ENCODE data around the gene GRK3.

DNA sequence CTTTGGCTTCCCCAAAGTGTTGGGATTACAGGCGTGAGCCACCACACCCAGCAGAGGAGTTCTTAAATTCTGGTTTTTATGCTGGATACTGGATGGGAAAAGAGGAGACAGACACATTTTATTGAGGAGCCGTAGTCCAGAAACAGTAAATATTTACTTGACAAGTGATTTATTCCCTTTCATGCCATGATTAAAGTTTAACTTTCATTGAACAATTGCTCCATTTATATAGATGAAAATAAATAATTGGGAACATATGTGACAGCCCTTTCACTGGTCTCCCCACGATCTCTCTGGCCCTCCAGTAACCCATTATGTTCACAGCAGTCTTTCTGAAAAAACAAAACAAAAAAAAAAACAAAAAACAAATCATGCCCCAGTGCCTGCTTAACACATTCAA is 19.3 kb upstream of the GRK3 start:
- TF ChIP-seq, protein P1, sequence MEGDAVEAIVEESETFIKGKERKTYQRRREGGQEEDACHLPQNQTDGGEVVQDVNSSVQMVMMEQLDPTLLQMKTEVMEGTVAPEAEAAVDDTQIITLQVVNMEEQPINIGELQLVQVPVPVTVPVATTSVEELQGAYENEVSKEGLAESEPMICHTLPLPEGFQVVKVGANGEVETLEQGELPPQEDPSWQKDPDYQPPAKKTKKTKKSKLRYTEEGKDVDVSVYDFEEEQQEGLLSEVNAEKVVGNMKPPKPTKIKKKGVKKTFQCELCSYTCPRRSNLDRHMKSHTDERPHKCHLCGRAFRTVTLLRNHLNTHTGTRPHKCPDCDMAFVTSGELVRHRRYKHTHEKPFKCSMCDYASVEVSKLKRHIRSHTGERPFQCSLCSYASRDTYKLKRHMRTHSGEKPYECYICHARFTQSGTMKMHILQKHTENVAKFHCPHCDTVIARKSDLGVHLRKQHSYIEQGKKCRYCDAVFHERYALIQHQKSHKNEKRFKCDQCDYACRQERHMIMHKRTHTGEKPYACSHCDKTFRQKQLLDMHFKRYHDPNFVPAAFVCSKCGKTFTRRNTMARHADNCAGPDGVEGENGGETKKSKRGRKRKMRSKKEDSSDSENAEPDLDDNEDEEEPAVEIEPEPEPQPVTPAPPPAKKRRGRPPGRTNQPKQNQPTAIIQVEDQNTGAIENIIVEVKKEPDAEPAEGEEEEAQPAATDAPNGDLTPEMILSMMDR (IDR thresholded peaks at IDR 0.05) = no peak
- no peak for TF ChIP-seq POLR2AphosphoS5 (IDR thresholded peaks at IDR 0.05)
